PC-9 (cell line): ENCODE data around the gene SLC22A23.

Source experiments
- EZH2 ChIP-seq: fragments of 200-600 bp; sonication (generic); IDR thresholded peaks from 2 replicates; pipeline ENCODE4 v1.8.0; 2017; ENCODE audit warnings: antibody characterized with exemption, low read depth
- TF ChIP-seq, protein P1 (sequence below): fragments of 200-600 bp; sonication (generic); conservative IDR thresholded peaks from 2 replicates; pipeline ENCODE4 v1.6.1; 2017; ENCODE audit warnings: mixed run types, antibody characterized with exemption, mild to moderate bottlenecking, moderate library complexity

DNA sequence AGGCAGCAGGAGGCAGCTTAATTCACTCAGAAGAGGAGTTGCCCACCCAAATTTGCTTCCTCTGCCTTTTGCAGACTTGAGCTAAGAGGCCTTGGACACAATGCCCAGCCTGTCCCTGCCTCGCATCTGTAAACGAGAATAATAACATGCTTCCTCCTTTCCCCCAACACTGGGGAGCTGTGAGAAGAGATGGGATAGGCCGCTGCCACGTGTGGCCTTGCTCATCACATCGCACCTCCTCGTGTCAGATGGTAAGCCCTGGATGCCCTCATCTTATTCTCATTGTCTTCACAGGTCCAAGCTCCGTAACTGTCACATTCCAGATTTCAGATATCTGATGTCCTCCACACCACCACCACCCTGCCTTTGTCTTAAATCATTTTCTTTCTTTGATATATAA is 216.3 kb downstream of the SLC22A23 start:
- TF ChIP-seq, protein P1, sequence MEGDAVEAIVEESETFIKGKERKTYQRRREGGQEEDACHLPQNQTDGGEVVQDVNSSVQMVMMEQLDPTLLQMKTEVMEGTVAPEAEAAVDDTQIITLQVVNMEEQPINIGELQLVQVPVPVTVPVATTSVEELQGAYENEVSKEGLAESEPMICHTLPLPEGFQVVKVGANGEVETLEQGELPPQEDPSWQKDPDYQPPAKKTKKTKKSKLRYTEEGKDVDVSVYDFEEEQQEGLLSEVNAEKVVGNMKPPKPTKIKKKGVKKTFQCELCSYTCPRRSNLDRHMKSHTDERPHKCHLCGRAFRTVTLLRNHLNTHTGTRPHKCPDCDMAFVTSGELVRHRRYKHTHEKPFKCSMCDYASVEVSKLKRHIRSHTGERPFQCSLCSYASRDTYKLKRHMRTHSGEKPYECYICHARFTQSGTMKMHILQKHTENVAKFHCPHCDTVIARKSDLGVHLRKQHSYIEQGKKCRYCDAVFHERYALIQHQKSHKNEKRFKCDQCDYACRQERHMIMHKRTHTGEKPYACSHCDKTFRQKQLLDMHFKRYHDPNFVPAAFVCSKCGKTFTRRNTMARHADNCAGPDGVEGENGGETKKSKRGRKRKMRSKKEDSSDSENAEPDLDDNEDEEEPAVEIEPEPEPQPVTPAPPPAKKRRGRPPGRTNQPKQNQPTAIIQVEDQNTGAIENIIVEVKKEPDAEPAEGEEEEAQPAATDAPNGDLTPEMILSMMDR: no peak
- TF ChIP-seq EZH2: no peak
